PC-9 (cell line): ENCODE data around the gene TMCO4. TPM values are rescaled to one million over a fixed set of nuclear protein-coding genes. Genes with fewer than 3 reads are reported as not detected.

Source experiments
- BruUV-seq: library from RNA; stranded (reverse); fragments of 400-500 nt; replicated peaks from 2 replicates; lab custom pipeline; 2021; lab: Mats Ljungman, UMichigan
- CTCF ChIA-PET: fragments of 300-600 bp; sonication (Branson Sonifier 250); formaldehyde crosslinking; loops from one replicate; lab custom pipeline; 2022; ENCODE audit warnings: antibody characterized with exemption; lab: Charles Lee
- POLR2A ChIA-PET: fragments of 300-600 bp; sonication (Branson Sonifier 250); formaldehyde crosslinking; loops from one replicate; lab custom pipeline; 2022; ENCODE audit warnings: antibody characterized with exemption; ENCODE audit not compliant: unreplicated experiment; lab: Charles Lee
- DNase-seq, 2 experiments: peaks; one replicate each; pipeline versions ENCODE4 v3.0.0 to v3.0.0-alpha.2; 2015 to 2022; ENCODE audit warnings: mixed read lengths in 1 of 2
- H2AFZ ChIP-seq: fragments of 200-600 bp; sonication (generic); 2 replicates; pipeline ENCODE4 v1.8.1; 2017; ENCODE audit warnings: antibody characterized with exemption
- H3F3A ChIP-seq: fragments of 200-600 bp; sonication (generic); 2 replicates; pipeline ENCODE4 v1.8.1; 2017; ENCODE audit warnings: antibody characterized with exemption, mild to moderate bottlenecking, low read depth; ENCODE audit not compliant: insufficient read depth
- H3K27ac ChIP-seq: fragments of 200-600 bp; sonication (generic); 2 replicates; pipeline ENCODE4 v1.6.1; 2016; ENCODE audit warnings: mixed run types
- H3K27me3 ChIP-seq: fragments of 200-600 bp; sonication (generic); 2 replicates; pipeline ENCODE4 v1.6.1; 2016; ENCODE audit warnings: low read depth, mixed run types; ENCODE audit not compliant: insufficient read depth
- H3K36me3 ChIP-seq: fragments of 200-600 bp; sonication (generic); 2 replicates; pipeline ENCODE4 v1.6.1; 2016; ENCODE audit warnings: low read depth, mixed run types
- H3K4me1 ChIP-seq: fragments of 200-600 bp; sonication (generic); replicated peaks from 2 replicates; pipeline ENCODE4 v1.6.1; 2016; ENCODE audit warnings: mixed run types; ENCODE audit not compliant: insufficient read depth
- H3K4me2 ChIP-seq: fragments of 200-600 bp; sonication (generic); 2 replicates; pipeline ENCODE4 v1.6.1; 2017; ENCODE audit warnings: mixed run types
- H3K4me3 ChIP-seq: fragments of 200-600 bp; sonication (generic); 2 replicates; pipeline ENCODE4 v1.6.1; 2016; ENCODE audit warnings: mixed run types
- H3K79me2 ChIP-seq: fragments of 200-600 bp; sonication (generic); 2 replicates; pipeline ENCODE4 v1.6.1; 2017; ENCODE audit warnings: low read depth, mixed run types
- H3K9me2 ChIP-seq: fragments of 200-600 bp; sonication (generic); 2 replicates; pipeline ENCODE4 v1.8.1; 2017; ENCODE audit warnings: mild to moderate bottlenecking; ENCODE audit not compliant: insufficient read depth
- H3K9me3 ChIP-seq: fragments of 200-600 bp; sonication (generic); 2 replicates; pipeline ENCODE4 v1.8.1; 2016; ENCODE audit warnings: low read depth; ENCODE audit not compliant: insufficient read depth
- H4K20me1 ChIP-seq: fragments of 200-600 bp; sonication (generic); 2 replicates; pipeline ENCODE4 v1.8.1; 2017; ENCODE audit not compliant: insufficient read depth
- EZH2 ChIP-seq: fragments of 200-600 bp; sonication (generic); IDR thresholded peaks from 2 replicates; pipeline ENCODE4 v1.8.0; 2017; ENCODE audit warnings: antibody characterized with exemption, low read depth
- intact Hi-C: fragments of 100-400 bp; cut with micrococcal nuclease; formaldehyde crosslinking; loops from one replicate; pipeline ENCODE4 v1.10.0; 2022; ENCODE audit not compliant: unreplicated experiment
- total RNA-seq: library from RNA; stranded (reverse); gene quantifications from 2 replicates; pipeline ENCODE4 v1.2.3, GENCODE V29; 2021
- TF ChIP-seq, protein P1 (sequence below): fragments of 200-600 bp; sonication (generic); conservative IDR thresholded peaks from 2 replicates; pipeline ENCODE4 v1.6.1; 2017; ENCODE audit warnings: mixed run types, antibody characterized with exemption, mild to moderate bottlenecking, moderate library complexity

Gene TMCO4
- total RNA-seq, 1 experiment from 2014 or later, result 22.6 TPM

DNA sequence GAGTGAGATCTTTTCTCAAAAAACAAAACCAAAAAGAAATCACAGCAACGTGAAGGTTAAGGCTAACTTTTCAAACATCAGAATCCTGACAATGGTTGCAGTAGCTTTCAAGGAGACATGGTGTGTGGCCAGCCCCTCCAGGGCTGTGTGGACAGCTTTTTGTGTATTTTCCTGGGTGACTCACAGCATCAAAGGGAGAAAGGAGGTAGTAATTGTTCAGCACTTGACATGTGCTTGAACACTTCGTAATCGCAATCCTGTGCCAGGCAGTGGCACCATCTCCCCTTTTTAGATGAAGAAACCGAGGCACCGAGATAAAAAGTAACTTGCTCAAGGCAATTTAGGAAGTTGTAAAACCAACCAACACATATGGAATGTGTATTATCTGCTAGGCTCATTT, 145.3 kb downstream of the TMCO4 start:
- Histone ChIP-seq H3K27me3 (no peaks in the 10 kb centered on the region), H3K79me2 (no peaks in the 10 kb centered on the region), H3K4me1 (peaks cover 15% of the 10 kb centered on the region), H2AFZ (no peak overlapping the region), H4K20me1 (peaks cover 4% of the 10 kb centered on the region), H3F3A (peaks cover 20% of the 10 kb centered on the region), H3K4me3 (no peak overlapping the region), H3K9me2 (no peaks in the 10 kb centered on the region), H3K27ac (peak overlapping the region; percentile 58), H3K4me2 (peak overlapping the region; percentile 52), H3K9me3 (no peaks in the 10 kb centered on the region), H3K36me3 (no peaks in the 10 kb centered on the region)
- no peak for TF ChIP-seq EZH2
- TF ChIP-seq, protein P1, sequence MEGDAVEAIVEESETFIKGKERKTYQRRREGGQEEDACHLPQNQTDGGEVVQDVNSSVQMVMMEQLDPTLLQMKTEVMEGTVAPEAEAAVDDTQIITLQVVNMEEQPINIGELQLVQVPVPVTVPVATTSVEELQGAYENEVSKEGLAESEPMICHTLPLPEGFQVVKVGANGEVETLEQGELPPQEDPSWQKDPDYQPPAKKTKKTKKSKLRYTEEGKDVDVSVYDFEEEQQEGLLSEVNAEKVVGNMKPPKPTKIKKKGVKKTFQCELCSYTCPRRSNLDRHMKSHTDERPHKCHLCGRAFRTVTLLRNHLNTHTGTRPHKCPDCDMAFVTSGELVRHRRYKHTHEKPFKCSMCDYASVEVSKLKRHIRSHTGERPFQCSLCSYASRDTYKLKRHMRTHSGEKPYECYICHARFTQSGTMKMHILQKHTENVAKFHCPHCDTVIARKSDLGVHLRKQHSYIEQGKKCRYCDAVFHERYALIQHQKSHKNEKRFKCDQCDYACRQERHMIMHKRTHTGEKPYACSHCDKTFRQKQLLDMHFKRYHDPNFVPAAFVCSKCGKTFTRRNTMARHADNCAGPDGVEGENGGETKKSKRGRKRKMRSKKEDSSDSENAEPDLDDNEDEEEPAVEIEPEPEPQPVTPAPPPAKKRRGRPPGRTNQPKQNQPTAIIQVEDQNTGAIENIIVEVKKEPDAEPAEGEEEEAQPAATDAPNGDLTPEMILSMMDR, result no peak
- ChIA-PET CTCF (interaction anchor here (0.6 to 1.1 kb wide), 3 partner anchors 15 to 264 kb away, joined by 3 to 4 read pairs (median 3); no protein-coding TSS in a partner anchor), POLR2A (no interaction called here)
- intact Hi-C loops, result loop anchor here (5.0 kb wide), 2 partner anchors 312 to 402 kb away; partner anchors contain the start of genes EMC1 and MRTO4
- BruUV-seq, result no TSS peak
- DNase-seq, result peak in 1 of 2 experiments; percentile 86

DNA sequence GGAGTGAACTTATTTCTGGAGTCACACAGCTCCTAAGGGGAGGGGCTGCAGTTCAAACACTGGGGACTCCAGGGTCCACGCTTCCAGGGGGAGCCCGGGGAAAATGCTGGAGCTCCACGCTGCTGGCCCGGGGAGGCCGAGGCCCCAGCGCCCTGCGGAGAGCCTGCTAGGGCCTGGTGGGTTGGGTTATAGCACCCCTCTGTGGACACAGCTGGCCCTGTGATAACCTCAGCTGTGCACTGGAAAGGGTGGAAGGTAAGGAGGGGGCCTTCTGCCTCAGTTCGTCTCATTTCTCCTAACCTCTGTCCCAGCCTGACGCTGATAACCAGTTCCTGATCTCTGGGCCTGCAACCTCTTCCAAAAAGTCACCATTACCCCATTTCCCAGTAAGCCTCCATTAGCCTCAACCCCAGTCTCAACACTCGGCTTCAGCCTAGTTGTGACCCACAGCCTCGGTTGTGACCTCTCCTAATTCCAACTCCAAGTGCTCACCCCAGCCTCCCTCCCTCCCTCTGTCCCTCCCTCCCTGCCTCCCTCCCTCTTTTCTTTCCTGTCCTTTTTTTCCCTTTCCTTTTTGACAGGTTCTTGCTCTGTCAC, 148.5 kb downstream of the TMCO4 start:
- peaks cover 23% of the 10 kb centered on the region for H3K4me1 ChIP-seq
- no peaks in the 10 kb centered on the region for H3K9me2 ChIP-seq
- no peak overlapping the region for H3K4me2 ChIP-seq
- no peak overlapping the region for H2AFZ ChIP-seq
- no peaks in the 10 kb centered on the region for H3K79me2 ChIP-seq
- H3K9me3 ChIP-seq, result no peaks in the 10 kb centered on the region
- no peak for TF ChIP-seq EZH2
- TF ChIP-seq, protein P1, result peak; percentile 44
- no peaks in the 10 kb centered on the region for H3K36me3 ChIP-seq
- H4K20me1 ChIP-seq, result peaks cover 4% of the 10 kb centered on the region
- peaks cover 20% of the 10 kb centered on the region for H3F3A ChIP-seq
- BruUV-seq, result no TSS peak
- no peak for DNase-seq
- ChIA-PET POLR2A (no interaction called here), CTCF (no interaction called here)
- H3K27me3 ChIP-seq, result no peaks in the 10 kb centered on the region
- no peak overlapping the region for H3K27ac ChIP-seq
- intact Hi-C loops, result loop anchor here (5.0 kb wide), 2 partner anchors 309 to 399 kb away; partner anchors contain the start of genes EMC1 and MRTO4
- no peak overlapping the region for H3K4me3 ChIP-seq

DNA sequence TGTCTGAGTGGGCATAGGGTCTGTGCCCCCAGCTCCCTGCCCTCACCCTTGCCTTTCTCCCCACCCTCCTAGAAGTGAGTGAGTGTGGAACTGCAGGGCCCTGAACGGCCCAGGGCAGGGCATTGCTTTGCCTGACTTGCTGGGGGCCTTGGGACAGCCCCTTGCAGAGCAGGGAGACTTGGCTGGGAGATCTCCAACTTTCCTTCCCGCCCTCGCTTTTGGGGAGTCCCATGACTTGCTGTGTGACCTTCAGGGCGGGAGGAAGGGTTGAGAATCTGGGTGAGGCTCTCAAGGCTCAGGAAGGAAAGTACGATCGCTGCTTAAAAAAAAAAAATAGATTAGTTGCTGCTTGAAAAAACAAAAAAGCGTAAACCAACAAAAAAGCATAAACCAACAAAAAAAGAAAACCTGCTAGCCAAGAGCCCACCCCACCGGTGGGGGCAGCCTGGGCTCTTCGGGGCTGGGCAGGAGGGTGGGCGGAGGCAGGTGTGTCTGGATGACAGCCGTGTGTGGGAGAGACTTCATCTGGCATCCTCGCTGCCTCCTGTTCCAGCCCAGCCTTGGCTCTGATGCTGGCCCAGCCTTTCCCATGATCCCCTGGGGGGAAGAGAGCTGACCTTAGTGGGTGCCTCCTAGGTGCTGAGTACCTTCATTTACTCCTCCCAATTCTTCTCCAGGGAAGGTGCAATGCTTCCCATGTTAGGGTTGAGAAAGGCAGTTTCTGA, 149.1 kb downstream of the TMCO4 start:
- H3K9me3 ChIP-seq, result no peaks in the 10 kb centered on the region
- H3K79me2 ChIP-seq, result no peaks in the 10 kb centered on the region
- POLR2A ChIA-PET, result no interaction called here
- no peak overlapping the region for H3K4me3 ChIP-seq
- H4K20me1 ChIP-seq, result peaks cover 4% of the 10 kb centered on the region
- intact Hi-C loops, result loop anchor here (5.0 kb wide), 2 partner anchors 308 to 398 kb away; partner anchors contain the start of genes EMC1 and MRTO4
- no peak overlapping the region for H3K27ac ChIP-seq
- peaks cover 20% of the 10 kb centered on the region for H3F3A ChIP-seq
- BruUV-seq, result no TSS peak
- H3K4me1 ChIP-seq, result peaks cover 29% of the 10 kb centered on the region
- no peaks in the 10 kb centered on the region for H3K36me3 ChIP-seq
- no peak overlapping the region for H2AFZ ChIP-seq
- CTCF ChIA-PET, result no interaction called here
- no peaks in the 10 kb centered on the region for H3K27me3 ChIP-seq
- TF ChIP-seq EZH2, result no peak
- TF ChIP-seq, protein P1, result no peak
- H3K4me2 ChIP-seq, result no peak overlapping the region
- DNase-seq, result no peak
- no peaks in the 10 kb centered on the region for H3K9me2 ChIP-seq
